NCI-H526 treated with DMSO at 0.1 percent for 48 hours (cell line): Measurements from ENCODE around the gene PCDHGC4.

Experiments used
- DNase-seq: peaks from one replicate; lab custom pipeline; 2025; lab: John Stamatoyannopoulos, UW

PCDHGC4 gene

GRCh38 chr5:141490271-141490670 is 5.4 kb downstream of the PCDHGC4 start:
- no peak for DNase-seq

- no peak for DNase-seq
These were observed 5.9 kb downstream of the PCDHGC4 start for GRCh38 chr5:141490771-141491170.

- no peak for DNase-seq
These were observed 6.7 kb downstream of the PCDHGC4 start for GRCh38 chr5:141491323-141492167.

- DNase-seq: no peak
These were observed 7.5 kb downstream of the PCDHGC4 start for GRCh38 chr5:141492168-141492885.

GRCh38 chr5:141493500-141494422 is 8.9 kb downstream of the PCDHGC4 start:
- DNase-seq: no peak

- DNase-seq: no peak
These were observed 10.1 kb downstream of the PCDHGC4 start for GRCh38 chr5:141494761-141495452.

GRCh38 chr5:141495453-141495811 is 10.6 kb downstream of the PCDHGC4 start:
- DNase-seq: no peak

- DNase-seq: no peak
These were observed 11.2 kb downstream of the PCDHGC4 start for GRCh38 chr5:141496038-141496437.

- no peak for DNase-seq
These were observed 16.9 kb downstream of the PCDHGC4 start for GRCh38 chr5:141501761-141502160.

GRCh38 chr5:141503681-141504080 is 18.9 kb downstream of the PCDHGC4 start:
- no peak for DNase-seq

- no peak for DNase-seq
These were observed 19.4 kb downstream of the PCDHGC4 start for GRCh38 chr5:141504216-141504615.

GRCh38 chr5:141506381-141507155 is 21.7 kb downstream of the PCDHGC4 start:
- DNase-seq: no peak

- DNase-seq: no peak
These were observed 22.7 kb downstream of the PCDHGC4 start for GRCh38 chr5:141507387-141508091.

GRCh38 chr5:141508440-141508797 is 23.6 kb downstream of the PCDHGC4 start:
- no peak for DNase-seq

GRCh38 chr5:141508798-141509611 is 24.2 kb downstream of the PCDHGC4 start:
- peak; percentile 12 for DNase-seq

- no peak for DNase-seq
These were observed 25.3 kb downstream of the PCDHGC4 start for GRCh38 chr5:141510160-141510559.

GRCh38 chr5:141510850-141511601 is 26.2 kb downstream of the PCDHGC4 start:
- DNase-seq: no peak

GRCh38 chr5:141511771-141512325 is 27.0 kb downstream of the PCDHGC4 start:
- DNase-seq: no peak
